H9 (cell line): ENCODE measurements around the gene LHFPL2. TPM values are rescaled to one million over a fixed set of nuclear protein-coding genes. Genes with fewer than 3 reads are reported as not detected.
A peak's percentile ranks its signal among the peaks of the same experiment; 100 is the strongest.

ENCODE experiments used
- DNase-seq: peaks from one replicate; pipeline ENCODE4 v3.0.0-alpha.2; 2017
- H2AFZ ChIP-seq: one replicate; pipeline ENCODE4 v1.6.1; 2013; ENCODE audit warnings: mild to moderate bottlenecking, low read length, control low read depth, moderate library complexity
- H2AK5ac ChIP-seq: 2 replicates; pipeline ENCODE4 v1.6.1; 2013; ENCODE audit warnings: low read length, control low read depth, mixed read lengths; ENCODE audit not compliant: insufficient read length
- H2BK120ac ChIP-seq: one replicate; pipeline ENCODE4 v1.6.1; 2013; ENCODE audit warnings: low read depth, mild to moderate bottlenecking, low read length, control low read depth, inconsistent platforms; ENCODE audit not compliant: poor library complexity, severe bottlenecking
- H2BK12ac ChIP-seq: 2 replicates; pipeline ENCODE4 v1.6.1; 2013; ENCODE audit warnings: low read length, control low read depth, mixed read lengths, low read depth; ENCODE audit not compliant: insufficient read length
- H2BK15ac ChIP-seq: 2 replicates; pipeline ENCODE4 v1.6.1; 2013; ENCODE audit warnings: low read depth, low read length, control low read depth
- H2BK20ac ChIP-seq: one replicate; pipeline ENCODE4 v1.6.1; 2013; ENCODE audit warnings: low read depth, mild to moderate bottlenecking, low read length, control low read depth, inconsistent platforms; ENCODE audit not compliant: poor library complexity, severe bottlenecking
- H2BK5ac ChIP-seq: 2 replicates; pipeline ENCODE4 v1.6.1; 2013; ENCODE audit warnings: low read length, control low read depth, mixed read lengths; ENCODE audit not compliant: insufficient read length
- H3K14ac ChIP-seq: 2 replicates; pipeline ENCODE4 v1.6.1; 2013; ENCODE audit warnings: low read length, control low read depth; ENCODE audit not compliant: insufficient read depth
- H3K18ac ChIP-seq: 2 replicates; pipeline ENCODE4 v1.6.1; 2013; ENCODE audit warnings: low read depth, mild to moderate bottlenecking, mixed read lengths, low read length, control low read depth; ENCODE audit not compliant: insufficient read length
- H3K23ac ChIP-seq: 2 replicates; pipeline ENCODE4 v1.6.1; 2013; ENCODE audit warnings: low read length, control low read depth, mixed read lengths, low read depth; ENCODE audit not compliant: insufficient read length
- H3K23me2 ChIP-seq: 2 replicates; pipeline ENCODE4 v1.6.1; 2013; ENCODE audit warnings: low read depth, mild to moderate bottlenecking, mixed read lengths, low read length, control low read depth; ENCODE audit not compliant: insufficient read length, poor library complexity, severe bottlenecking
- H3K27ac ChIP-seq: 2 replicates; pipeline ENCODE4 v1.5.1; 2013; ENCODE audit warnings: low read length, control low read depth, mixed read lengths, low read depth; ENCODE audit not compliant: insufficient read length
- H3K27me3 ChIP-seq: 2 replicates; pipeline ENCODE4 v1.6.1; 2013; ENCODE audit warnings: low read length, control low read depth, inconsistent platforms; ENCODE audit not compliant: insufficient read depth
- H3K4ac ChIP-seq: 2 replicates; pipeline ENCODE4 v1.6.1; 2013; ENCODE audit warnings: low read depth, mild to moderate bottlenecking, control low read depth, inconsistent platforms, low read length, moderate library complexity
- H3K4me1 ChIP-seq: 2 replicates; pipeline ENCODE4 v1.6.1; 2013; ENCODE audit warnings: low read length, control low read depth, inconsistent platforms; ENCODE audit not compliant: insufficient read depth
- H3K4me2 ChIP-seq: 2 replicates; pipeline ENCODE4 v1.6.1; 2013; ENCODE audit warnings: low read length, control low read depth, mixed read lengths; ENCODE audit not compliant: insufficient read length, insufficient read depth
- H3K56ac ChIP-seq: 2 replicates; pipeline ENCODE4 v1.6.1; 2013; ENCODE audit warnings: low read depth, mild to moderate bottlenecking, mixed read lengths, low read length, control low read depth; ENCODE audit not compliant: insufficient read length
- H3K79me1 ChIP-seq: 2 replicates; pipeline ENCODE4 v1.6.1; 2013; ENCODE audit warnings: low read depth, mild to moderate bottlenecking, moderate library complexity, low read length, control low read depth, inconsistent platforms; ENCODE audit not compliant: insufficient read depth, poor library complexity, severe bottlenecking
- H3K79me2 ChIP-seq: 2 replicates; pipeline ENCODE4 v1.6.1; 2013; ENCODE audit warnings: low read length, control low read depth, inconsistent platforms; ENCODE audit not compliant: insufficient read depth
- H3K9ac ChIP-seq: 2 replicates; pipeline ENCODE4 v1.6.1; 2013; ENCODE audit warnings: low read length, control low read depth, mixed read lengths; ENCODE audit not compliant: insufficient read length; ENCODE audit errors: extremely low read depth
- H3K9me3 ChIP-seq: one replicate; pipeline ENCODE4 v1.6.1; 2013; ENCODE audit warnings: low read depth, low read length, inconsistent platforms; ENCODE audit not compliant: control insufficient read depth
- H3T11ph ChIP-seq: one replicate; pipeline ENCODE4 v1.6.1; 2013; ENCODE audit warnings: mild to moderate bottlenecking, low read length, control low read depth, inconsistent platforms
- H4K20me1 ChIP-seq: one replicate; pipeline ENCODE4 v1.6.1; 2013; ENCODE audit not compliant: control insufficient read depth, insufficient read length, insufficient read depth
- H4K5ac ChIP-seq: 2 replicates; pipeline ENCODE4 v1.6.1; 2013; ENCODE audit warnings: low read depth, mild to moderate bottlenecking, mixed read lengths, low read length, control low read depth; ENCODE audit not compliant: insufficient read length
- H4K8ac ChIP-seq: replicated peaks from 2 replicates; pipeline ENCODE4 v1.6.1; 2013; ENCODE audit warnings: low read length, control low read depth, mixed read lengths, low read depth; ENCODE audit not compliant: insufficient read length
- H4K91ac ChIP-seq: 2 replicates; pipeline ENCODE4 v1.6.1; 2013; ENCODE audit warnings: low read depth, mild to moderate bottlenecking, moderate library complexity, mixed read lengths, low read length, control low read depth; ENCODE audit not compliant: insufficient read length
- H3K27ac Mint-ChIP-seq, 3 experiments: 2 replicates in 2 of 3; 3 replicates in 1 of 3; pipeline ENCODE4 v1.8.0; 2020 to 2021; ENCODE audit warnings: mixed read lengths in 3 of 3, mild to moderate bottlenecking in 1 of 3, moderate library complexity in 1 of 3
- H3K27me3 Mint-ChIP-seq: 2 replicates; pipeline ENCODE4 v1.8.0; 2021; ENCODE audit warnings: low read depth, mild to moderate bottlenecking, moderate library complexity, mixed read lengths
- H3K36me3 Mint-ChIP-seq, 3 experiments: 2 replicates in 2 of 3; 3 replicates in 1 of 3; pipeline ENCODE4 v1.8.0; 2020 to 2021; ENCODE audit warnings: low read depth in 3 of 3, mixed read lengths in 3 of 3; ENCODE audit not compliant: insufficient read depth in 1 of 3
- H3K4me1 Mint-ChIP-seq, 2 experiments: 2 replicates each; pipeline ENCODE4 v1.8.0; 2020; ENCODE audit warnings: mixed read lengths in 2 of 2
- H3K4me3 Mint-ChIP-seq, 2 experiments: 2 replicates in 1 of 2; 3 replicates in 1 of 2; pipeline ENCODE4 v1.8.0; 2020 to 2021; ENCODE audit warnings: mild to moderate bottlenecking in 2 of 2, mixed read lengths in 2 of 2, moderate library complexity in 1 of 2
- H3K9me3 Mint-ChIP-seq, 2 experiments: 2 replicates in 1 of 2; 3 replicates in 1 of 2; pipeline ENCODE4 v1.8.0; 2020; ENCODE audit warnings: mild to moderate bottlenecking in 2 of 2, mixed read lengths in 2 of 2, moderate library complexity in 1 of 2
- CTCF ChIP-seq: fragments of 200-600 bp; sonication (generic); conservative IDR thresholded peaks from 3 replicates; pipeline ENCODE4 v1.8.0; 2021; ENCODE audit warnings: antibody characterized with exemption, mild to moderate bottlenecking
- whole genome bisulfite sequencing: extraction: QIAGEN DNeasy Blood & Tissue Kit; methylation state at CpG from one replicate; pipeline ENCODE4 v1.1.7; 2013; ENCODE audit warnings: missing lambda C conversion rate, low lambda C conversion rate, mixed read lengths; ENCODE audit not compliant: insufficient read length; ENCODE audit errors: extremely low coverage; 5-methylcytosine and 5-hydroxymethylcytosine counted together
- total RNA-seq: library from RNA; stranded (reverse); gene quantifications from 2 replicates; pipeline ENCODE4 v1.2.1, GENCODE V29; 2021

LHFPL2 gene
- total RNA-seq, 1 experiment from 2014 or later, result 26.3 TPM

GRCh38 chr5:78541086-78541654 lies 107.4 kb downstream of the LHFPL2 start:
- H3K79me1 ChIP-seq, result no peaks in the 10 kb centered on the region
- DNase-seq, result no peak
- Mint-ChIP-seq H3K4me3 (no peak overlapping the region), H3K9me3 (no peaks in the 10 kb centered on the region), H3K27me3 (no peaks in the 10 kb centered on the region), H3K4me1 (peaks cover 52 to 60% of the 10 kb centered on the region in 2 experiments), H3K36me3 (peaks cover 0 to 12% (median 7%) of the 10 kb centered on the region in 3 experiments; a peak in 3 of 7 replicates), H3K27ac (peak overlapping the region; percentile 40 to 74 (median 46); a peak in 6 of 7 replicates)
- no peak overlapping the region for H2AFZ ChIP-seq
- no peak overlapping the region for H3K4ac ChIP-seq
- no peak overlapping the region for H3K18ac ChIP-seq
- no peak overlapping the region for H3K23ac ChIP-seq
- H2BK12ac ChIP-seq, result no peak overlapping the region
- H4K5ac ChIP-seq, result no peak overlapping the region
- no peak overlapping the region for H3K4me2 ChIP-seq
- no peak overlapping the region for H2BK5ac ChIP-seq
- H3K9me3 ChIP-seq, result no peaks in the 10 kb centered on the region
- no peak overlapping the region for H3K27ac ChIP-seq
- no peak for TF ChIP-seq CTCF
- H3K79me2 ChIP-seq, result no peaks in the 10 kb centered on the region; the same call in 1 of the 2 replicates
- no peak overlapping the region for H2BK20ac ChIP-seq
- no peak overlapping the region for H2BK120ac ChIP-seq
- H4K20me1 ChIP-seq, result no peaks in the 10 kb centered on the region
- H3K27me3 ChIP-seq, result no peaks in the 10 kb centered on the region
- no peak overlapping the region for H3T11ph ChIP-seq
- no CpG with 5 or more reads among the region's 10 CpGs for WGBS
- no peak overlapping the region for H2BK15ac ChIP-seq
- no peak overlapping the region for H3K14ac ChIP-seq
- H2AK5ac ChIP-seq, result no peak overlapping the region
- H3K9ac ChIP-seq, result no peak overlapping the region
- H3K56ac ChIP-seq, result no peak overlapping the region
- H4K91ac ChIP-seq, result no peak overlapping the region
- no peaks in the 10 kb centered on the region for H3K23me2 ChIP-seq
- H4K8ac ChIP-seq, result no peak overlapping the region
- peaks cover 17% of the 10 kb centered on the region for H3K4me1 ChIP-seq
